Astrocyte of the cerebellum (primary cell): ENCODE results near the gene TTLL8.

ENCODE experiments used
- DNase-seq: peaks from one replicate; pipeline ENCODE4 v3.0.0-alpha.2; 2011; ENCODE audit warnings: low read depth
- H3K4me3 ChIP-seq: 2 replicates; pipeline ENCODE4 v1.5.1; 2011; ENCODE audit warnings: mild to moderate bottlenecking, low read depth, low read length, moderate library complexity
- in situ Hi-C: cut with HindIII; loops from 2 replicates; pipeline ENCODE4 v1.10.0; 2017; ENCODE audit warnings: low sequenced_read_pairs
- TF ChIP-seq, protein P1 (sequence below): IDR thresholded peaks from 2 replicates; pipeline ENCODE4 v1.5.1; 2012; ENCODE audit warnings: low read length, low read depth, moderate library complexity, mild to moderate bottlenecking; ENCODE audit errors: missing control alignments

The TTLL8 gene

DNA sequence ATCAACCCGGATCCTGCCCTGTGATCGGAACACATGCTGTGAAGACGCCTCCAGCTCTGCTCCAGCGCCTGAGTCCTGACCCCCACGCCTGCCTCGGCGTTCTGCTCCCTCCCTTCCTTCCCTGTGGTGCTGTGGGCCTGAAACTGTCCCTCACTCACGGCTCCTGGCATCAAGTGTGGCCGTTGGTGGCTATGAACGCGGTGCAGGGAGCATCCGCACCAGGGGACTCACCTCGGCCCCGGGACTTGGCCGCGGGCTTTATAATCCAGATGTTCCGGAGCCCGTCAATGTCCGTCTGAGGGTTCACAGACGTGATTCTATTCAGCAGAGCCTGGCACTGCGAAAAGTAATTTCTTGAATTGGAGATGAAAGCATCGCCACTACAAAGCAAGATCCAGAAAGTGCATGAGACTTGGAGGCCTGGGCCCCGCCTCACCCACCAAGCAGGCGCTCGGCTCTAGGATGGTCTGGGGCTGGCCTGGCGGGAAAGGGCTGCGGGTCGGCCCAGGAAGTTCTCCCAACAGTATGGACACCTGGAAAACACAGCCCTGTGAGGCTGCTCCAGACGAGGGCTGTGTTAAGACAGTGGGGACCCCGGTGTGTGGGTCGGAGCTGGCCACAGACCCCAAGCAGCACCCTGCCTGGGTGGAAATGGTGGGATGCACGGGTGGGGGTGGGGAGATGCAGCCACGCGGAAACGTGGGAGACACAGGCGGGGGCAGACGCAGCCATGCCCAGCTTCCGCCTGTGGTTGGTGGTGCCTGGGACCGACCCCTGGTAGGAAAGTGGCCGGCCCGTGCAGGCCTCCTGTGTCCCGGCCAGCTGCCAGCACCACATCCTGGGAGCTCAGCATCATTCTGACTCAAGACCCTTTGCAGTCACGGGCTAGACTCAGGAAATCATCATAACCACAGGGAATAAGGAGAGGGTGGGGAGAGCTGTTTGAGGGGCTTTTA is 23.7 kb downstream of the TTLL8 start:
- no peak overlapping the region for H3K4me3 ChIP-seq
- TF ChIP-seq, protein P1, sequence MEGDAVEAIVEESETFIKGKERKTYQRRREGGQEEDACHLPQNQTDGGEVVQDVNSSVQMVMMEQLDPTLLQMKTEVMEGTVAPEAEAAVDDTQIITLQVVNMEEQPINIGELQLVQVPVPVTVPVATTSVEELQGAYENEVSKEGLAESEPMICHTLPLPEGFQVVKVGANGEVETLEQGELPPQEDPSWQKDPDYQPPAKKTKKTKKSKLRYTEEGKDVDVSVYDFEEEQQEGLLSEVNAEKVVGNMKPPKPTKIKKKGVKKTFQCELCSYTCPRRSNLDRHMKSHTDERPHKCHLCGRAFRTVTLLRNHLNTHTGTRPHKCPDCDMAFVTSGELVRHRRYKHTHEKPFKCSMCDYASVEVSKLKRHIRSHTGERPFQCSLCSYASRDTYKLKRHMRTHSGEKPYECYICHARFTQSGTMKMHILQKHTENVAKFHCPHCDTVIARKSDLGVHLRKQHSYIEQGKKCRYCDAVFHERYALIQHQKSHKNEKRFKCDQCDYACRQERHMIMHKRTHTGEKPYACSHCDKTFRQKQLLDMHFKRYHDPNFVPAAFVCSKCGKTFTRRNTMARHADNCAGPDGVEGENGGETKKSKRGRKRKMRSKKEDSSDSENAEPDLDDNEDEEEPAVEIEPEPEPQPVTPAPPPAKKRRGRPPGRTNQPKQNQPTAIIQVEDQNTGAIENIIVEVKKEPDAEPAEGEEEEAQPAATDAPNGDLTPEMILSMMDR: no peak
- no peak for DNase-seq
- in situ Hi-C loops: no loop called here

DNA sequence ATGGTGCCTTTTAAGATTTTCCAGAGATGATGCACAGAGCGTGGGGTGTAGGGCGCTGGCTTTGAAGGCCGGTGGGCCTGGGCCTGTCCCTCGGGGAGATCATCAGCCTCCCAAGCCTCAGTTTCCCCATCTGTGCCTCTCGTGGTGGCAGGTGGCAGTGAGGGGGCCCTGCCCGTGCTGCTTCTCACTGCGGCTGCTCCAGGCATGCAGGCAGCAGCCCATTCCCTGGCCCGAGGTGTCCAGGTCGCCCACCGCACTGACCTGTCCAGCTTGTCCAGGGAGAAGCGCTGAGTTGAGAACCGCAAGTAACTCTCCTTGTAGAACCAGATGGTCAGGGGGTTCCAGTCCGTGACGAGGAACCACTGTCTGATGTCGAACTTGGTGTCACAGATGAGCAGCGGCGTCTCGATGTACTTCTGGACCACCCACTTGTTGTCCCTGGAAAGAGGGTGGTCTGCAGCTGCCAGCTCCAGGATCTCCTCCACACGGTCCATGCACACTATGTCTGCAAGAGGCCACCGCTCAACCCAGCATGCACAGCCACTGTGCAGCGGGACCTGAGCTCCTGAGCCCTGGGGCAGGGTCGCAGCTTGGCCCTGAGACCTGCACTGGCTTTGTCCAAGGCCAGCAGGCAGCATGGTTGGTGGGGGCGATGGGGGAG is 25.0 kb downstream of the TTLL8 start:
- no peak overlapping the region for H3K4me3 ChIP-seq
- in situ Hi-C loops: no loop called here
- DNase-seq: no peak
- TF ChIP-seq, protein P1: no peak

DNA sequence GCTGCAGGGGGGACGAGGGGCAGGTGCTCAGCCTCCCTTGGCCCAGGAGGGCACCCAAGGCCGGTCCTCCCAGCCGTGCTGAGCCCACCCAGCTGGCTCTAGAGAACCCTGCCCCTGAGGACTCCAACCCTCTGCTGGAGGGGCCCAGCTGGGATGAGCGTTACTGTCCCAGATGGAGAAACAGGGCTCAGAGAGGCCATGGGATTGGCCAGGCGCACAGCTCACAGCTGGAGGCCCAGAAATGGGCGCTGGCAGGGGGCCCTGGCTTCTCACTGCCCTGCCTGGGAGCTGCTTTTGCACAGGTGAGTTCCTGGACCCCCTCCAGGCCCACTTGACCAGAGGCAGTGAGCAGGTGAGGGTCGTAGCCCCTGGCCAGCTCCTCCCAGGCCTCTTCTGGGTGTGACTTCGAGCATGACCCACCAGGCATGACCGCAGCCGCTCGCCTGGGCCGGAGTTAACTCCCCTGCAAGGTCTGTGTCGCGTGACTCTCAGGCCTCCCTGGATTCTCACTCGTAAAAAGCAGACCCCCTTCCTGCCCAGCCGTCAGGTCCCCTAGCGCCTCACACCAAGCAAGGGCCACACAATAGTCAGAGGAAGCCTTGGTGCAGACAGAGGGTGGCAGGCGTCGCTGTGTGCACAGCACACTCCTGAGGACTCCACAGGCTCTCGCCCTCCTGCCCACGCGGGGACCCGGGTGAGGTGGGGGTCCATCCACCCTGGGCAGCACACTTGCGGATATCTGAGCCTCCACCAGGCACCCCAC is 25.8 kb downstream of the TTLL8 start:
- TF ChIP-seq, protein P1: no peak
- no peak overlapping the region for H3K4me3 ChIP-seq
- in situ Hi-C loops: no loop called here
- DNase-seq: no peak

DNA sequence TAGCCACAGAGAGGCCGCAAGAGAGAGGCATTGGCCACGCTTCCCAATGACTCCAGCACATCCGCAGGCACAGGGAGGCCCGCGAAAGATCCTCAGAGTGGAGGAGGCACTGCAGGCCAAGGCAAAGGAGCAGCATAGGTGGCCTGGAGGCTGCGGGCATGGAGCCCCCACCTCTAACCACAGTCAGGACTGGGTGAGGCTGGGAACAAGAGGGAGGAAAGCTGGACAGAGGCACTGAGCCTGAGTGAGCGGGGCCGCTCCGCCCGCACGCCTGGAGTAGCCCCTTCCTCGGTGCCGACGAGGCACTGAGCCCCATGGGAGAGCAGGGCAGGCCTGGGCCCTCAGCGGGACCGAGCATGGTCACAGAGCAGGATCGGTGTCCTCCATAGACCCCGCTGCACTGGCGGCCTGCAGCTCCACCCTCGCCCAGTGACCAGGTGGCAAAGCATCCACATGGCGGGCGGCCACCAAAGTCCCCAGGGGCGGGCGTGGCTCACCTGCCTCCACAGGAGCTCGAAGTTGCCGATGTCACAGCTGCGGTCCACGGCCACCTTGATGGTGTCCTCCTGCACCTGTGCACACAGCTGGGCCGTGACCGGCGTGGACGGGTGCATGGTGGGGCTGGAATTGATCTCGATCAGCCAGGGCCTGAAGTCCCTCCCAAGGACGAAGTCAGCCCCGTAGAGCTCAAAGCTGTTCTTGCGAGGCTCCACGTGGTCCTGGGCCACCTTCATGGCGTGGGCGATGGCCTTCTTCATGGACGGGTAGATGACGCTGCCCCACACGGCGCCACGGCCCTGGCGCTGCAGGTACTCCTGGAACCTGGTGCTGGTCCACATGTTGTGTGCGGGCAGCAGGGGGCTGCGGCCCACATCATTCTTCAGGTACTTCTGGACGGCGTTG is 26.7 kb downstream of the TTLL8 start:
- no peak for DNase-seq
- no peak overlapping the region for H3K4me3 ChIP-seq
- in situ Hi-C loops: no loop called here
- TF ChIP-seq, protein P1: no peak

DNA sequence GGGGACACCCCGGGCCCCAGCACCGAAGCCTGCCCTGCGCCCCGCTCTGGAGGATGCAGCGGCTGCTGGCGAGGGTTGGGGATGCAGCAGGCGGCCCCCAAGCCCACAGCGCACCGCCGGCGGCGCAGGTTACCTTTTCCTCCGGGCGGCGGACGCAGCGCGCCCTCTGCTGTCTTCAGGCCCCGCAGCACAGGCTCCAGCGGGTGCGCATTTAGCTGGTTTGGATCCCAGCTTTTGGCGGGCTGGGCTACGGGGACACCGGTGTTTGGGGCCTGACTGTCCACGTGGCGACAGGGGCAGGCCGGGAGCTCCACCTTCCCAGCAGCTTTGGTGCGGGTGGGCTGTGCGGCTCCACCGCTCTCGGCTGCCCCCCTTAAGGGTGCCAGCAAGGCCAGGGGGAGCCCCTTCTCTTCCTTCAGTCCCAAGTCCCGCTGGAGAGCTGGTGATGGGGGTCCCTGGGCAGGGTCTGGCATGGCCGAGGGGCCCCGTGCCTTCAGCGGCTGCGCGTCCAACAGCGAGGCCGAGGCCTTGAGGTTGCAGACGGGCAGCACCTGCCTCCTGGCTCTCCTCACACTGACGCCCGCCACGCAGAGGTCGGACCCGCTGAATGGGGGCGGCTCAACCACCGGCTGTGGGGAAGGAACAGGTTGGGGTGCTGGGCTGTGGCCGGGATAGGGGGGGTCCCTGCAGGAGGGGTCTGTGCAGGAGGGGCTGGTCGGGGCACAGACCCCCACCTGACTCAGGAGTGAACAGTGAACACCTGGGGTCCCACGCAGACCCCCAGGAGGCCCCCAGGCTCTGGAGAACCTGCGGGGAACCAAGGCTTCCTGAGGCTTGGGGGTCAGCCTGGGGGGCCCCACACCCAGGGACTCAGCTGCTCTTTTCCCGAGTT is 27.6 kb downstream of the TTLL8 start:
- in situ Hi-C loops: no loop called here
- H3K4me3 ChIP-seq: no peak overlapping the region
- TF ChIP-seq, protein P1: peak; percentile 86
- DNase-seq: peak; percentile 28
